Omental fat pad (tissue), 4 donors: ENCODE measurements around the gene ITGAD. TPM values are rescaled to one million over a fixed set of nuclear protein-coding genes. Genes with fewer than 3 reads are reported as not detected.
"Not testable (repeated sequence)": the region's sequence is repeated elsewhere in the genome, so short reads cannot be mapped to it uniquely, and the experiment has no call there.

ENCODE experiments used
- ATAC-seq: fragments of 150-250 bp; one replicate; pipeline ENCODE4 v1.9.1; 2016; ENCODE audit warnings: mild to moderate bottlenecking, moderate library complexity; ENCODE audit not compliant: low FRiP score
- DNase-seq: peaks from one replicate; pipeline ENCODE4 v3.0.0-alpha.2; 2019; ENCODE audit warnings: low spot score
- total RNA-seq, 4 donors: library from RNA; depleted of rRNA; stranded (reverse); fragments of >200 nt; gene quantifications; one replicate each; pipeline ENCODE4 v1.1.0, GENCODE V29; 2016
- TF ChIP-seq, protein P1 (sequence below), 3 donors: fragments of 450-650 bp; IDR thresholded peaks; one replicate each; pipeline ENCODE4 v1.5.1; 2016 to 2017; ENCODE audit warnings: antibody characterized with exemption in 3 of 3, mild to moderate bottlenecking in 3 of 3, moderate library complexity in 2 of 3

ITGAD gene
- total RNA-seq, 4 donors from 2014 or later = 0.28 to 0.47 (median 0.36) TPM; not detected in 1

DNA sequence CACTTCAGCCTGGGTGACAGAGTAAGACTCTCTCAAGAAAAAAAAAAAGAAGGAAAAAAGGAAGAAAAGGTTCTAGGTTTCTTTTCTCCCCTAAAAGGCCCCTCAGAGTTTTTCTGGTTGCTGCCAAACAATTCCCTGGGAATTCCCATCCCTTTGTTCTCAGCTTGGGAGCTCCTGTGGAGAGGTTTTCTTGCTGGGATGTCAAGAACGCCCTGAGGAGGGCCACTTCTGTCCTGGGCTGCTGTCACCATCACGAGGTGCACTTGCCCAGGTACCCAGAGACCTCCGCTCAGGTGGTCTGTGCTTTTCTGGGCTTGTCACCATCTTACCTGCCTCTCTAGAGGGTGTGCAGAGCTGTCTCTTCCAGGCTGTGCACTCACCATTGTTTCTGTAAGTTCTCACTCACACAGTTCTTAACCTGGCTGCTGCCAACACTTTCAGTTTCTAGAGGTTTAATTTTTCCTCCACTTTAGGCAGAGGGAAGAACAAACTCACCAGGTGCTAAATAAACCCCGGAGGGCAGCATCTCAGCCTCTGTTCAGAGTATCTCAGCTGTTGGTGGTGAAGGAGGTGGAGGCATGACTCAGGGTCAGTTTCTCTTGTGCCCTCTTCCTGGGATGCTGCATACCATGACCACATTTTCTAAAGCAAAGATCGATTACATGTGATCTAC lies 37.4 kb downstream of the ITGAD start:
- TF ChIP-seq, protein P1, sequence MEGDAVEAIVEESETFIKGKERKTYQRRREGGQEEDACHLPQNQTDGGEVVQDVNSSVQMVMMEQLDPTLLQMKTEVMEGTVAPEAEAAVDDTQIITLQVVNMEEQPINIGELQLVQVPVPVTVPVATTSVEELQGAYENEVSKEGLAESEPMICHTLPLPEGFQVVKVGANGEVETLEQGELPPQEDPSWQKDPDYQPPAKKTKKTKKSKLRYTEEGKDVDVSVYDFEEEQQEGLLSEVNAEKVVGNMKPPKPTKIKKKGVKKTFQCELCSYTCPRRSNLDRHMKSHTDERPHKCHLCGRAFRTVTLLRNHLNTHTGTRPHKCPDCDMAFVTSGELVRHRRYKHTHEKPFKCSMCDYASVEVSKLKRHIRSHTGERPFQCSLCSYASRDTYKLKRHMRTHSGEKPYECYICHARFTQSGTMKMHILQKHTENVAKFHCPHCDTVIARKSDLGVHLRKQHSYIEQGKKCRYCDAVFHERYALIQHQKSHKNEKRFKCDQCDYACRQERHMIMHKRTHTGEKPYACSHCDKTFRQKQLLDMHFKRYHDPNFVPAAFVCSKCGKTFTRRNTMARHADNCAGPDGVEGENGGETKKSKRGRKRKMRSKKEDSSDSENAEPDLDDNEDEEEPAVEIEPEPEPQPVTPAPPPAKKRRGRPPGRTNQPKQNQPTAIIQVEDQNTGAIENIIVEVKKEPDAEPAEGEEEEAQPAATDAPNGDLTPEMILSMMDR (IDR thresholded peaks at IDR 0.05) = no peak
- DNase-seq (no peak), ATAC-seq (no peak)

DNA sequence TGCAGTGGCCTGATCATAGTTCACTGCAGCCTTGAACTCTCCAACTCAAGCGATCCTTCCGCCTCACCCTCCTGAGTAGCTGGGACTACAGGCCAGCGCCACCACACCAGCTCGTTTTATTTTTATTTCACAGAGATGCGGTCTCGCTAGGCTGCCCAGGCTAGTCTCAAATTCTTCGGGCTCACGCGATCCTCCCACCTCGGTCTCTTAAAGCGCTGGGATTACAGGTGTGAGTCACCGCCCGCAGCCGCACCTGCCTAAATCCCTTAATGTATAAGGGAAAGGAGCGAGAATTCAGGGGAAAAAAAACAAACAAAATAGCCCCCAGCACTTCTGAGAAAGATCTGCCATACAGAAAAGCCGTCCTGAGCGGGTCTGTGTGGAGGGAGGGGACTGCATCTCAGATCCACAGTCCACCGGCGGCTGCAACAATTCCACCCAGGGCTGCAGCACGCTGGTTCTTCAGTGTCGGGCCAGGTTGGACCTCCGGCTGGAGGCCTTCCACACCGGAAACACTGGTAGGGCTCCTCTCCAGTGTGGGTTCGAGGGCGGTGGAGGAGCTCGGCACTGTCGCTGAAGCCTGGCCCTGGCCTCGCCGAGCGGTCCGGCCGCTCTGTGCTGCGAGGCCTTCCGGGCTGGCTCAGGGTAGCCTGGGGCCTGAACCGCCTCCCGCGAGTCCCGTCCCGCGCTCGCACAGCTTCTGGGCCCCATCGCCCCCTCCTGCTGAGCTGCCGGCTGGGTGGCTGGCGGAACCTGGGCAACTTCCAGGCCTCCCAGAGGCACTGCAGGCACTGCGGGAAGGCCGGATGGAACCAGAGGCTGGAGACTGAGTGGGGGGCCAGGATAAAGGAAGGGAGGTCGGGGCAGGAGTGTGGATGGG lies 42.4 kb downstream of the ITGAD start:
- DNase-seq (no peak), ATAC-seq (no peak)
- TF ChIP-seq, protein P1 (IDR thresholded peaks at IDR 0.05) = no peak

DNA sequence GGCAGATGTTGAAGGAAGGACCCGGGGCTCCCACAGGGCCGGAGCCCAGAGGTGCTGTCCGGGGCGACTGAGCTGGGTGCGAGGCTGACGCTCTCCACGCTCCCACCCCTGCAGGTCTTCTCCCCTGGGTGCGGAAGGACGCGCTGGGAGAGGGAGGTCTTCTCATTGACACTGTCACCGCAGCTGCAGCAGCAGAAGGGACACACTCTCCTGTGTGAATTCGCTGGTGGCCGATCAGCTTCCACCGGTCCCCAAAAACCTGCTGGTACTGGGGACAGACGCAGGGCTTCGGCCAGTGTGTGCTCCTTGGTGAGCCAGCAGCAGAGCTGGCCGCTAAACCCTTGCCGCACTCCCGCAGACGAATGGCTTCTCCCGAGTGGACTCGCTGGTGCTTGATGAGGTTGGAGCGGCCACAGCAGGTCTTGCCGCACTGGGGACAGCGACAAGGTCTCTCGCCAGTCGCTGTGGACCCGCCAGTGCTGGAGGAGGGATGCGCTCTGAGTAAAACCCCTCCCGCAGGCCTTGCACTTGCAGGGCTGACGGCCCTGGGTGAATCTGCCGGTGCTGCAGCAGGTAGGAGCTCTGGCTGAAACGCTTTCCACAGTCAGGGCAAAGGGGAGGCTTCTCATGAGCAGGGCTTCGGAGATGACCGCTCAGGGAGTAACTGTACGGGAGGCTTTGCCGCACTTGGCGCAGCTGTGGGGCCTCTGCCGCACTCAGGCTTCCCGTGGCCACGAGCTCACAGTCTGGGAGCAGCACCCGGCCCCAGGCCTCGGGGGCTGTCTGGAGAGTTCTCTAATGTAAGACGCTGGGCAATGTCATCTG lies 43.3 kb downstream of the ITGAD start:
- no peak for DNase-seq
- ATAC-seq = no peak
- TF ChIP-seq, protein P1 (IDR thresholded peaks at IDR 0.05) = no peak

DNA sequence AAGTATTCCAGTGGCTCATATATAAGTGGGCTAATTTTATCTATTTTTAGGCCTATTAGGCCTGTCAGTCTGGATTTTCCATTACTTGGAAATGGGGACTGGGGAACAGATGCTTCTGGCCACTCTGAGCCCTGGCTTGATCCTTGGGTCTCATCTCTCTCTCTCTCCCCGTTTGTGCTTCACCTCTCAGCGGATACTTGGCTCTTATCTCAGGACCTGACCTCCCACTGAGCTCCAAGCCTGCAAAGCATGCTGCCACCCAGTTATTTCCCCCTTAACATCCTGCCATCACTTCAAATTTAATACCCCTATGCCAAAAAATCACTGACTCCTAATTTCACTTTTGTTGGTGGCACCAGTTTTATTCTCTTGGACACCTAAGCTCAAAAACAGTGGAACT lies 45.3 kb downstream of the ITGAD start:
- TF ChIP-seq, protein P1 (IDR thresholded peaks at IDR 0.05) = no peak
- no peak for ATAC-seq
- DNase-seq = no peak

DNA sequence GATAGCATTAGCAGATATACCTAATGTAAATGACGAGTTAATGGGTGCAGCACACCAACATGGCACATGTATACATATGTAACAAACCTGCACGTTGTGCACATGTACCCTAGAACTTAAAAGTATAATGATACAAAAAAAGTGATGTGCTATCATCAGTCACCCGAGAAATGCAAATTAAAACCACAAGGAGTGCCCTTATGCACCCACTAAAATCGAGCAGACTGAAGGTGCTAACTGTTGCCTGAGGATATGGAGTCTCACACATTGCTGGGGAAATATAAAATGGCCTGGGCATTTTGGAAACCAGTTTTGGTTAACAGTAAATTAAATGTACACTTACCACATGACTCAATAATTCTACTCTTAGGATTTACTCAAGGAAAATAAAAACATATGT lies 45.9 kb downstream of the ITGAD start:
- ATAC-seq, DNase-seq: not testable (repeated sequence)

DNA sequence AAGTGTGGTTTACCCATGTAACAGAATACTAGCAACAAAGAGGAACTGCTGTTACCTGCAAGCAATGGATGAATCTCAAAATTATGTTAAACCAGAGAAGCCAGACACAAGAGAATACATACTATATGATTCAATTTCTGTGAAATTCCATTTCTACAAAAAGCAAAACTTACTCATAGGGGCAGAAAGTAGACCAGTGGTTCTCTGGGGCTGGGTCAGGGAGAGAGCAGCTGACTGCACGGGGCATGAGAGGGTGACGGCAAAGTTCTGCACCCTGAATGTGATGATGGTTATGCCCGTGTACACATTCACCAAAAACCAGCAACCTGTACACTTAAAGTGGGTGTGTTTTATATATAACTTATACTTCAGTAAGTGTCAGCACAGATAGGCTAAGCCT lies 46.4 kb downstream of the ITGAD start:
- ATAC-seq = no peak
- TF ChIP-seq, protein P1 (IDR thresholded peaks at IDR 0.05) = no peak
- DNase-seq = no peak
